ENCODE measurements around the gene TACR1.
"Not testable (repeated sequence)": the region's sequence is repeated elsewhere in the genome, so short reads cannot be mapped to it uniquely, and the experiment has no call there.

The TACR1 gene

DNA sequence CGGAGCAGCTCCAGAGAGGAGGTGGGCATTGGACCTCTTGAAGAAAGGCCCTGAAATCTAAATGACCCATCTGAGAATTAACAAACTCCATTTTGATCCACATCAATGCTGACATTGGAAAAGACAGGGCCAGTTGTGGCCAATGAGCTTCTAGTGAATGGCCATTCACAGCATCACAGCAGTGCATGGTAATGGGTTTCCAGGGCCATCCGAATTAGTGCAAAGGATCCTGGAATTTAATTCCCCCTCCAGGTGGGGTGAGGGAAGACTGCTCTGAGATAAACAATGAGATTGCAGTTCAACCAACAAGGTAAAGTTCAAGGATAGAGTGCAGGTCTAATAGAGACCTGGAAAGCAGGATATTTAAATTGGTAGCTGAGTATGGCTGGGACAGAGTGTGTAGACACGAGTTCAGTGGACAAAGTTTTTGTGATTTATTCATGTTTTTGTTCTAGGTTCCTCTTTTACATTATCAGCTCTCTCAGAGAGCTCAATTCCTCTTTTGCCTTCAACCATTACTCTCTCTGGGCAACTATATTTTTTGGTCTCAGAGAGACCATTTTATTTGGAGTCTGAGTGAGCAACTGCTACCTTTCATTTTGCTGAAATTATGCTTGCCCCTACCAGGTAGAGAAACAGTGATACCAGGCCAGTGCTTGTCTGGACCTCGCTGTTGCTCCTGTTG, 5.0 kb downstream of the TACR1 start:
- DNase-seq (ENCODE audit: low read depth) = no peak

DNA sequence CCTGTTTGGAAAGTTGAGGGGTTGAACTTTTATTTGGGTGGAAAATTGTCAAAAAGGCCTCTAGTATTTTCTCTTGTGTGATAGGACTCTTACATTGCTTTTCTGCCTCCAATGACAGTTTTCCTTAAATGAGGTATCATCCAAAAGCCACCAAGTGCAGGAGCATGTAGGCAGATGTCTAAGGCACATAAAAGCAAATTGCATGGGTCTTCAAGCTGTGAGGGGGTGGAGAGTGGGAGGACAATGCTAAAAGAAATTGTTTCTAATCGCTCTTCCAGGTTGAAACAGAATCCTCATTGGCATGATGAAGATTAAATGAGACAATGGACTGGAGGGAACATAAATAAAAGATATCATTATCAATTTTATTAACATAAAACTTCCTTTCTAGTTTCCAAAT, 6.8 kb downstream of the TACR1 start:
- no peak for DNase-seq (ENCODE audit: low read depth)

- DNase-seq (ENCODE audit: low read depth) = no peak
These were observed 8.9 kb downstream of the TACR1 start for GRCh38 chr2:75190271-75190990.

- no peak for DNase-seq (ENCODE audit: low read depth)
These were observed 12.5 kb downstream of the TACR1 start for GRCh38 chr2:75186821-75187220.

GRCh38 chr2:75182606-75183005, 16.7 kb downstream of the TACR1 start:
- DNase-seq (ENCODE audit: low read depth) = no peak

DNA sequence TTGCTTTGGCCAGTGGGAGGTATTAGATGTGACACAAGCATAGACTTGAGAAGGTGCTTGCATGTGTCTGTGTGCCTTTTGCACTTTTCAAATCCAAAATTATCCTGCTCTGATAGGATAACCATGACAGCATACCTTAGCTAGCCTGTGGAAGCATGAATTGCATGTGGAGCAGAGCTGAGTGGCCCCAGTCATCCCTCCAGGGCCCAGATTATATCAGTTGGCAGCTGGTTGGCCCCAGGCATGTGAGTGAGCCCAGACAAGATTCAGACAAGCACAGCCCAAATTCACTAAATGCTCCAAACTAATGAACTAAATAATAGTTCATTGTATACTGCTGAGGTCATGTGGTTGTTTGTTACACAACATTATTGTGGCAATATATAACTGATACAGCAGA, 18.8 kb downstream of the TACR1 start:
- no peak for DNase-seq (ENCODE audit: low read depth)

GRCh38 chr2:75177427-75177826, 21.9 kb downstream of the TACR1 start:
- DNase-seq (ENCODE audit: low read depth) = no peak

DNA sequence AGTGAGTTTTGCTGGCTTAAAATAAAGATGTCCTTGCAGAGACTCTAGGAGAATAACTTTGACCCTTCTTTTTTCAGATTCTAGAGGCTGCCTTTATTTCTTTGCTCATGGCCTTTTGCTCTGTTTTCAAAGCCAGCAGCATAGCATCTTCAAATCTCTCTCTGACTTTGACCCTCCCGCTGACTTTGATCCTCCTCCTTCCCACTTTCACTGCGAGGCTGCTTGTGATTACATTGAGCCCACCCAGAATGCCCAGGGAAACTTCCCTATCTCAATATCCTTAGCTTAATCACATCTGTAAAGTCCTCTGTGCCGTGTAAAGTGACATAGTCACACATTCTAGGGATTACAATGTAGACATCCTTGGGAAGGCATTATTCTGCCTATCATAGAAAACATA, 23.9 kb downstream of the TACR1 start:
- no peak for DNase-seq (ENCODE audit: low read depth)

DNA sequence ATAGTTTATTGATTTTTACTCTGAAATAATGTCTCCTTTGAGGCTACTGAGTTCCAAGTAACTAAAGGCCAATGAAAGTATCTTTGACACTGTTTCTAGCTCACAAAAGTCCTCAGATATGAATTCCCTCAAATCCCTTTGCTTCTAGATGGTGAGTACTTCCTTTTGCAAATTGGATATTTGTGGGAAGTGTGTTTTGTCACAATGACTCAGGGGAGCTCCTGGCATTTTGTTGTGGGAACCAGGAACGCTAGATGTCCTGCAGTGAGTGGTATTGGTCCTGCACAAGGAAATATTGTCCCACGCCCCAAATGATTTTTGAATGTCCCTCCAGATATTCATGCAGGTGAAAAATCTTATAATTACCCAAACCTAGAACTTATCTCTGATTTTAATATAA, 24.3 kb downstream of the TACR1 start:
- DNase-seq (ENCODE audit: low read depth) = no peak

- no peak for DNase-seq (ENCODE audit: low read depth)
These were observed 24.8 kb downstream of the TACR1 start for GRCh38 chr2:75174519-75174918.

DNA sequence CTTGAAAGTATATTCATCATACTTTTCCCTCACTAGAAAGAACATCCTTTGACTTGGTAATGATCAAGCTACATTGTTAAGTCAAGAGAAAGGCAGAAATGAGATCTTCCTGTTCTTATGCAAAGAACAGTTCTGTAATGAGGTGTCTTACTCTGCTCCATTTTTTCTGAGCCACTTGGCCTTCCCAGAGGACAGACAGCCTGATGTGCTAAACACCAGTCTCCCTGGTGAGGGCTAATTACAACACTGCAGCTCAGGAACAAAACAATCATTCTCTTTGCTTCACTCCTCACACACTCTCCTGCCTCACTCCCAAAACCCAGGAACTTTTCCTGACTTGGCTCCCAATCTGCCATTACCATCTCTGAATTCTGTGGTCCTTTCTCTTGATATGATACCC, 25.6 kb downstream of the TACR1 start:
- no peak for DNase-seq (ENCODE audit: low read depth)

- DNase-seq (ENCODE audit: low read depth) = not testable (repeated sequence)
These were observed 27.9 kb downstream of the TACR1 start for GRCh38 chr2:75171423-75171822.

DNA sequence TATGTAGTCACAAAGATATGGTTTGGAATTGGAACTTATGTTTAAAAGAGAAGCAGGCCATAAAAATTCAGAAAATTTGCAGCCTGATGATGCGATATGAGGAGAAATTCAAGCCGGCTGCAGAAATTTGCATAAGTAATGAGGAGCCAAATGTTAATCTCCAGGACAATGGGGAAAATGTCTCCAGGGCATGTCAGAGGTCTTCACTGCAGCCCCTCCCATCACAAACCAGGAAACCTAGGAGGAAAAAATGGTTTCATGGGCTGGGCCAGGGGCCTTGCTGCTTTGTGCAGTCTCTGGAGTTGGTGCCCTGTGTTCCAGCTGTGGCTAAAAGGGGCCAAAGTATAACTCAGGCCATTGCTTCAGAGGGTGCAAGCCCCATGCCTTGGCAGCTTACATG, 28.4 kb downstream of the TACR1 start:
- no peak for DNase-seq (ENCODE audit: low read depth)

DNA sequence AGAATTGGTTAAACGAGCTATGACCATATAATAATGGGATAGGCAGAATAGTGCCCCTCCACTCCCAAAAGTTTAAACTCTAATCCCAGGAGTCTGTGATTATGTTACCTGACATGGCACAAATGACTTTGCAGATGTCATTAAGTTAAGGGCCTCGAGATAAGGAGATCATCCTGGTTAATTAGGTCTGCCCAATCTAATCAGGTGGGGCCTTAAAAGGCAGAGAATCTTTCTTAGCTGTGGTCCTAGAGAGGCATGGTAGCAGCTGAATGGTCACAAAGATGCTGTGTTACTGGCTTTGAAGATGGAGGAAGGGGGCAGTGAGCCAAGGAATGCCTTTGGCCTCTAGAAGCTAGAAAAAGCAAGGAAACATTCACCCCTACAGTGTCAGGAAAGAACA, 31.1 kb downstream of the TACR1 start:
- no peak for DNase-seq (ENCODE audit: low read depth)

DNA sequence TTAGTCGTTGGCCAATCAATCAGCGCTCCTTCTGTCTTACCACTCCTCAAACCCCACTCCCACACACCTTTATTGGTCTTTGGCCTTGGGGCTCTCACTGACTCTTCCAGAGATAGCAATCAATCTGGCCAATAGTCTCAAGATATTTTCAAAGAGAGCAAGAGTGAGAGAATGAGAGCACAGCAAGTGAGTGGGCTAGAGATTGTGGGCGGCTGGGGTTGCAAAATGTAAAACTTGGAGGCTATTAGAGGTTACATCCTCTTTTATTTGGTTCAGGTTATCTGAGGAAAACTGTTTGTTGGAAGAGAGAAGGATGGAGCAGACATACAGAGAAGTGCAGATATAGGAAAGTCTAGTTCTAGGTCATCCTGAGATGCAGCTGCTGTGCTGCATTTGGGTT, 32.8 kb downstream of the TACR1 start:
- DNase-seq (ENCODE audit: low read depth) = no peak

- DNase-seq (ENCODE audit: low read depth) = no peak
These were observed 36.4 kb downstream of the TACR1 start for GRCh38 chr2:75162897-75163296.

- DNase-seq (ENCODE audit: low read depth) = no peak
These were observed 37.1 kb downstream of the TACR1 start for GRCh38 chr2:75162259-75162658.

- no peak for DNase-seq (ENCODE audit: low read depth)
These were observed 41.9 kb downstream of the TACR1 start for GRCh38 chr2:75157435-75157834.

- DNase-seq (ENCODE audit: low read depth) = no peak
These were observed 44.2 kb downstream of the TACR1 start for GRCh38 chr2:75155115-75155514.

- no peak for DNase-seq (ENCODE audit: low read depth)
These were observed 46.1 kb downstream of the TACR1 start for GRCh38 chr2:75153221-75153620.

GRCh38 chr2:75152243-75152642, 47.1 kb downstream of the TACR1 start:
- not testable (repeated sequence) for DNase-seq (ENCODE audit: low read depth)

- not testable (repeated sequence) for DNase-seq (ENCODE audit: low read depth)
These were observed 51.4 kb downstream of the TACR1 start for GRCh38 chr2:75147884-75148283.

DNA sequence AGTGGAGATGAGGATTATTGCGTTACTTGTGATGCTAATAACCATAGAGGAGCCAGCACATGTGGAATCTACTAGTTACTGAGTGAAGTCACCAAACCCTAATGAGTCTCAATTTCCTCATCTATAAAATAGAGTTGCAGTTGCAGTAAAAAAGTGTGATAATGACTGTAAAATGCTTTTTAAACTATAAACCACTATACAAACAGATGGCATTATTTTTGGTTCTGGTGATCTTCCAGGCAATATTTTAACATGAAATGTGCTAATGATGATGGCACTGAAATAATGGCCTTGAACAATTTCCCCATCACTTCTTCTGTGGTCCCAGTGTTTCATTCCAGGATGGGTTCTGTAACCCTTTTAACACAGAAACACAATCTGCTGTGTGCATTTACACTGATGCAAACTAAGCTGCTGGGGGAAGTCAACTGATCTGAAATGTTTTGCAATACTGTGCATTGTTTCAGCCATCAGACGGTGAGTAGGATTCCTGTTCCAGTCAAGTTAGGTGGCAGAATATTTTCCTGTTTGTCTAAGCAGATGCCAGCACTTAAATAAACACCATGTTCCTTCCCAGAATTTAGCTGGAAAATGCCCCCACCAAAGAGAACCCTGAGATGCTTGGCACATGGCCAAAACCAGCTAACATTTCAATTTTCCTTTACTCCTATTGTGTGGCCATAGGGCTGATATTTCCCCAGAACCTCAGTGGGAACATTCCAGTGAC, 52.6 kb downstream of the TACR1 start:
- DNase-seq (ENCODE audit: low read depth) = no peak

Data from non-pigmented ciliary epithelial cell (primary cell).